UCSD-AML1 (cell line): ENCODE results near the gene MYOM3.
A peak's percentile ranks its signal among the peaks of the same experiment; 100 is the strongest.
"Not testable (repeated sequence)": the region's sequence is repeated elsewhere in the genome, so short reads cannot be mapped to it uniquely, and the experiment has no call there.

Experiments
- DNase-seq: peaks from one replicate; lab custom pipeline; 2025; ENCODE audit not compliant: unreplicated experiment; lab: John Stamatoyannopoulos, UW

Gene MYOM3

GRCh38 chr1:24074817-24075589 is 36.9 kb downstream of the MYOM3 start:
- no peak for DNase-seq

GRCh38 chr1:24074196-24074595 is 37.7 kb downstream of the MYOM3 start:
- no peak for DNase-seq

DNA sequence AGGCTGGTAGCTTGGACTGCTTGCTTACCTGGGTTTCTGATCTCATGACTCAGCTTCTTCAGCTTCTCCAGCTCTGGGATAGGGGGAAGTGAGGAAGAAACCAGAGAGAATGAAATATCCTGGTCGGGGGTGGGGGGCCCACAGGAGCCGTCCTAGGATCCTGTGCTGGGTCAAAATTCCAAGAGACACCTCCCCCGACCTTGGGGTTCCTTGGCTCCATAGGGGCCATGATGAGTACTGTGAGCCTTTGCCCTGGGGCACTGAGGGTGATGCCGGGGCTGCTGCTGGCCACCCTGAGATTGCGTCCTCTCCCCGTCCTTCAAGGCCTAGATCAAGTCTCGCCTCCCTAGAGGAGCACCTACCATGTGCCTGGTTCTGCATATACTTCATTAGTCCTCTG is 40.0 kb downstream of the MYOM3 start:
- DNase-seq: no peak

GRCh38 chr1:24070821-24071393 is 41.0 kb downstream of the MYOM3 start:
- peak; percentile 56 for DNase-seq

DNA sequence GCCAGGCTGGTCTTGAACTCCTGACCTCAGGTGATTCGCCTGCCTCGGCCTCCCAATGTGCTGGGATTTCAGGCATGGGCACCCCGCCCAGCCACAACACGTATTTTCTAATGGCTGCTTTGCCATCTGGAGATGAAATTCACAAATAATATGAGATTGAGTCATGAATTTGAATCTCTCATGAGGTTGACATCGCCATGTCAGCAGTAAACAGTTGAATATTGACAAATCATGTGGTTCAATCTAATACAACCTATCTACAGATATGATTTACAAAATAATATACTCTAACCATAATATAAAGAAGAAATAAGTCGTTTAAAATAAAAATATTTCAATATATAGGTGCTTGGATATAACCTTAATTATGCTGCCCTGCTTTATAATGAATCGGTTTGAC is 42.1 kb downstream of the MYOM3 start:
- no peak for DNase-seq

GRCh38 chr1:24067978-24068377 is 44.0 kb downstream of the MYOM3 start:
- DNase-seq: no peak

GRCh38 chr1:24065304-24065703 is 46.6 kb downstream of the MYOM3 start:
- DNase-seq: no peak

DNA sequence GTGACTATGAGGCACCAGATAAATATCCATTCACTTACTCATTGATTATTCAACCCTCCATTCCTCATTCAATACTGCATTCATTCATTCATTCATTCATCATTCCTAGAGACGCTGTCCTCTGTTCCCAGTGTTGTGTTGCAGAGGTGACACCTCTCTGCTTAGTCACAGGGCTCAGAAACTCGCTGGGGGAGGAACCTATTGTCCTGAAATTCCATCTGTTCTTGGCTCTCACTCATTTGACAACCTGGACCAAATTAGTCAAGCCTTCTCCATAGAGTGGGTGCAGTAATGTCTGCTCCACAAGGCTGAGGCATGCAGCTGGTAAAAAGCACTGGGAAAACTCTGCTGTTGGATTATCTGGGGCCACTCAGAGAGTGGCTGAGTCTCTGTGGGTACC is 49.7 kb downstream of the MYOM3 start:
- no peak for DNase-seq

- no peak for DNase-seq
Measured at GRCh38 chr1:24060482-24060881, 51.5 kb downstream of the MYOM3 start.

GRCh38 chr1:24058671-24059455 is 53.1 kb downstream of the MYOM3 start:
- no peak for DNase-seq

- no peak for DNase-seq
Measured at GRCh38 chr1:24057171-24057570, 54.8 kb downstream of the MYOM3 start.

GRCh38 chr1:24055681-24056080 is 56.3 kb downstream of the MYOM3 start:
- DNase-seq: no peak

GRCh38 chr1:24052220-24052619 is 59.7 kb downstream of the MYOM3 start:
- no peak for DNase-seq

GRCh38 chr1:24051206-24051945 is 60.6 kb downstream of the MYOM3 start:
- DNase-seq: no peak

GRCh38 chr1:24049733-24050132 is 62.2 kb downstream of the MYOM3 start:
- DNase-seq: no peak

GRCh38 chr1:24048894-24049293 is 63.0 kb downstream of the MYOM3 start:
- DNase-seq: not testable (repeated sequence)

- no peak for DNase-seq
Measured at GRCh38 chr1:24048205-24048869, 63.6 kb downstream of the MYOM3 start.

GRCh38 chr1:24047110-24047477 is 64.8 kb downstream of the MYOM3 start:
- DNase-seq: no peak

- DNase-seq: no peak
Measured at GRCh38 chr1:24045771-24046170, 66.2 kb downstream of the MYOM3 start.

DNA sequence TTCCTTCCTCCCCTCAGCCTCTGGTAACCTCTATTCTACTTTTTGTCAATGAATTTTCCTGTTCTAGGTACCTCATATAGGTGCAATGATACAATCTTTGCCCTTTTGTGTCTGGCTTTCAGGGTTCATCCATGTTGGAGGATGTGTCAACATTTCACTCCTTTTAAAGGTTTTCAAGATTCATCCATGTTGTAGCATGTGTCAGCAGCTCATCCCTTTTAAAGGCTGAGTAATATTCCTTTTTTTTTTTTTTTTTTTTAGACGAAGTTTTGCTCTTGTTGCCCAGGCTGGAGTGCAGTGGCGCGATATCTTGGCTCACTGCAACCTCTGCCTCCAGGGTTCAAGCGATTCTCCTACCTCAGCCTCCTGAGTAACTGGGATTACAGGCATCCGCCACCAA is 67.3 kb downstream of the MYOM3 start:
- DNase-seq: not testable (repeated sequence)
